Omental fat pad (tissue), 4 donors: Measurements from ENCODE around the gene TSPAN33. TPM values are rescaled to one million over a fixed set of nuclear protein-coding genes. Genes with fewer than 3 reads are reported as not detected.

ENCODE experiments used
- ATAC-seq: fragments of 150-250 bp; one replicate; pipeline ENCODE4 v1.9.1; 2016; ENCODE audit warnings: mild to moderate bottlenecking, moderate library complexity; ENCODE audit not compliant: low FRiP score
- DNase-seq: peaks from one replicate; pipeline ENCODE4 v3.0.0-alpha.2; 2019; ENCODE audit warnings: low spot score
- CTCF ChIP-seq, 3 donors: fragments of 450-650 bp; IDR thresholded peaks; one replicate each; pipeline ENCODE4 v1.5.1; 2016 to 2017; ENCODE audit warnings: antibody characterized with exemption in 3 of 3, mild to moderate bottlenecking in 3 of 3, moderate library complexity in 2 of 3
- total RNA-seq, 4 donors: library from RNA; depleted of rRNA; stranded (reverse); fragments of >200 nt; gene quantifications; one replicate each; pipeline ENCODE4 v1.1.0, GENCODE V29; 2016

Gene TSPAN33
- total RNA-seq, 4 donors from 2014 or later = 1.7 to 8.1 (median 7.0) TPM

- no peak for ATAC-seq
- no peak for DNase-seq
- no peak for TF ChIP-seq CTCF (IDR thresholded peaks at IDR 0.05)
Measured at GRCh38 chr7:129162732-129163131, 18.2 kb downstream of the TSPAN33 start.

- ATAC-seq = no peak
- no peak for DNase-seq
- no peak for TF ChIP-seq CTCF (IDR thresholded peaks at IDR 0.05)
Measured at GRCh38 chr7:129163875-129164544, 19.5 kb downstream of the TSPAN33 start.

GRCh38 chr7:129166745-129167144 lies 22.2 kb downstream of the TSPAN33 start:
- TF ChIP-seq CTCF (IDR thresholded peaks at IDR 0.05) = no peak
- DNase-seq (no peak), ATAC-seq (no peak)

- TF ChIP-seq CTCF (IDR thresholded peaks at IDR 0.05) = no peak
- no peak for DNase-seq
- no peak for ATAC-seq
Measured at GRCh38 chr7:129167817-129168216, 23.3 kb downstream of the TSPAN33 start.

- DNase-seq (no peak), ATAC-seq (peak; percentile 57)
- no peak for TF ChIP-seq CTCF (IDR thresholded peaks at IDR 0.05)
Measured at GRCh38 chr7:129168231-129169021, 23.9 kb downstream of the TSPAN33 start.

- DNase-seq (no peak), ATAC-seq (peak; percentile 72)
- no peak for TF ChIP-seq CTCF (IDR thresholded peaks at IDR 0.05)
Measured at GRCh38 chr7:129169171-129169671, 24.7 kb downstream of the TSPAN33 start.
